Activated CD4-positive, alpha-beta T cell treated with anti-CD3 and anti-CD28 coated beads, Interleukin-2, Interleukin-6, amounts not matched to agents 100 ng/mL and 50 ng/mL, durations not matched to agents 16 hours and 8 hours (primary cell): ENCODE results near the gene RNF223.
"Not testable (repeated sequence)": the region's sequence is repeated elsewhere in the genome, so short reads cannot be mapped to it uniquely, and the experiment has no call there.

Source experiments
- DNase-seq: peaks from one replicate; pipeline ENCODE4 v3.0.0-alpha.2; 2020

The RNF223 gene

GRCh38 chr1:1041873-1042272, 32.2 kb downstream of the RNF223 start:
- DNase-seq: no peak

- no peak for DNase-seq
These were observed 33.0 kb downstream of the RNF223 start for GRCh38 chr1:1041092-1041523.

DNA sequence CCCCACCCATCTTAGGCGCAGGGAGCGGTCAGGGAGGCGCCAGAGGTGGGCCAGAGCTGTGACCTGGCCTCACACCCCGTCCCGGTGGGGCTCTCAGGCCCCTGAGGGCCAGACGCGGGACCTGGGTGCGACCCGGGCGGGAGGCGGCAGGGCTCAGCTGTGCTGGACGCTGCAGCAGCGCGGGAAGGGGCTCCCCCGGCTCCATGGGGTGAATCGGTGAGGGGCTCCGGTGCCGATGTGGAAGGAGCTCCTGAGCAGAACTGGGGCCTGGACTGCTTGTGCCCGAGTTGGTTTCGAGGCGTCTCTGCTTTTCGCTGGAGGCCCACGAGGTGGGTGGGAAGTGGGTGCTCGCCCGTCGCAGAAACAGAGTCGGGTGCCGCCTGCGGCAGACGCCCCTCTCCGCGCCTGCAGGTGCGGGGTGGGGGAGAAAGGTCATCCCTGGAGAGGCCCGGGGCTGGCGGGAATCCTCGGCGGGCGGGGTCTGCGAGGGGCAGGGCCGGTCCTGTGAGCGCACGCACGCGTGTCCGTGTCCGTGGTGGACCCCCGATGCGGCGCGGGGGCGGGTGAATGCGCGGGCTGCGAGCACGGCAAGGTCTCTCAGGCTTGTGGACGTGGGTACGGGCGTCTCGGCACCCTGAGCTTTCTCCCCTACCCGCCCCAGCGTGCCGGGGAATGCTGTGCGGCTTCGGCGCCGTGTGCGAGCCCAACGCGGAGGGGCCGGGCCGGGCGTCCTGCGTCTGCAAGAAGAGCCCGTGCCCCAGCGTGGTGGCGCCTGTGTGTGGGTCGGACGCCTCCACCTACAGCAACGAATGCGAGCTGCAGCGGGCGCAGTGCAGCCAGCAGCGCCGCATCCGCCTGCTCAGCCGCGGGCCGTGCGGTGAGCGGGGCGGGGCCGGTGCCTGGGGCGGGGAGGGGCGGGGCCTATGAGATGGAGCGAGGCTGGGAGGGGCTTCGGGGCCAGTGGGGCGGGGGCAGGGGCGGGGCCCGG, 33.8 kb downstream of the RNF223 start:
- peak; percentile 90 for DNase-seq

- DNase-seq: peak; percentile 68
These were observed 34.8 kb downstream of the RNF223 start for GRCh38 chr1:1039145-1039910.

DNA sequence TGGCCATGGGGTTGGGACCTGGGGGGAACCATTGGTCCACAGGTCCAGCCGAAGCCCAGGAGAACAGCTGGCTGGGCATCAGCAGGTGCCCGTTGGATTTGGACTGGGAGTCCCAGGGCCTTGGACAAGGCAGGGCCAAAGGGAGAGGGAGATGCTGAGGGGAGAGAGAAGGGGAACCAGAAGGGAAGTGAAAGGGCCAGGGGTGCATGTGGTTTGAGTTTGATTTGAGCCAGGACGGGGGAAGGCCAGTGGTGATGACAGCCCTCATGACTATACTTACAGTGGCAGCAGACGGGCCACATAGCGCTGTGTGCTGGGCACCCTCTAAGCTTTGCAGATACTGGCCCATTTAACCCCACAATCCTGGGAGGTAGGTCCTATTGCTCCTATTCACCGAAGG, 35.4 kb downstream of the RNF223 start:
- DNase-seq: no peak

GRCh38 chr1:1037366-1038327, 36.5 kb downstream of the RNF223 start:
- no peak for DNase-seq

- no peak for DNase-seq
These were observed 38.7 kb downstream of the RNF223 start for GRCh38 chr1:1035291-1035943.

GRCh38 chr1:1034439-1034781, 39.7 kb downstream of the RNF223 start:
- no peak for DNase-seq

DNA sequence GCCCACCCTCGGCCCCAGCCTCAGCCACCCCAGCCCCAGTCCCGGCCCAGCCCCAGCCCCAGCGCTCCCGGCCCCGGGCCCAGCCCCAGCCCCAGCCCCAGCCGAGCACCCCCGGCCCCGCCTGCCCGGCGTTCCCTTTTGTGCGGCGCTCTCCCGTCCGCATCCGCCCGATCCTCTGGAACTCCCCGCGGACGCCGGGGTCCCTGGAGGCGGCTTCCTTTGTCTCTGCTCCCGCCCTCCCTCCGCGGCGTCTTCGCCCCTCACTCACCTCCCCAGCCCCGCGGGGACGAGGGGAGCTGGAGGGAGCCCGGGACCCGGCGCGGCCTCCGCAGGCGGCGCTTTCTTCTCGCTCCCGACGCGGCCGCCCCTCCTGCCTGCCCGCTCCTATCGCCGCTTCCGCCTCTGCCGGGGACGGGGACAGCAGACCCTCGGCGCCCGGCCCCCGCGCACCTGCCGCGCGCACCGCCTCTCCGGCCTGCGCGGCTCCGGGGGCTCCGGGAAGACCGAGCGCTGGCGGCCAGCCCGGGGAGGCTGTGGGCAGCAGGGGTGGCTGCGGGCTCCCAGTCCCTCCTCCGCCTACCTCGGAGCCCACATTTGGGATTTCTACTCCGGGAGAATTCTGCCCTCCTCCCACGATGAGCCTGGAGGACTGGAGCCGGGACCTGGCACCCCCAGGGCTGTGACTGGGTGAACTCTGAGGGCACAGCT, 40.2 kb downstream of the RNF223 start:
- no peak for DNase-seq

DNA sequence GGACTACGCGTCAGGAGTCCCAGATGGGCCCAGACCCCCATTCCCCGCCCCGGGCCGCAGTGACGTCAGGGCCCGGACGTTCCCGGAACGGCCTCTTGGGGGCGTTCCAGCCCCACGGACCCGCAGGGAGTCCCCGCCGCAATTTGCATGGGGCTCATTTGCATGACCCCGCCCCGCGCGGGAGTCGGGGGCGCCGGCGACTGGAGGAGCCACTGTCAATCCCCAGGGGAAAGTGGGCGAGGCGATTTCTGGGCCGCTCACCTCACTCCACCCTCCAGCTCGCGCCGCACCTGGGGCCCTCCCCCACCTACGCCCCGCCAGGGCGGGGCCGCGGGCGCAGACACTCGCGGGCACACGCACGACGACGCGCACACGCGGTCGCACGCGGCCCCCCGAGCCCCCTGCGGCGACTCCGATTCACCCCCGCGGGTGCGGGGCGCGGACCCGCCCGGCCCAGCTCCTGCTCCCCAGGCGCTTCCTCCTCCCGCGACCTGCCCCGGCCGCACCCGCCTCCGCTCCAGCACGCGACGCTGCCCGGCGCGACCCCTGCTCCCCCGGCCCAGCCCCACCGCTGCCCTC, 41.0 kb downstream of the RNF223 start:
- peak; percentile 92 for DNase-seq

DNA sequence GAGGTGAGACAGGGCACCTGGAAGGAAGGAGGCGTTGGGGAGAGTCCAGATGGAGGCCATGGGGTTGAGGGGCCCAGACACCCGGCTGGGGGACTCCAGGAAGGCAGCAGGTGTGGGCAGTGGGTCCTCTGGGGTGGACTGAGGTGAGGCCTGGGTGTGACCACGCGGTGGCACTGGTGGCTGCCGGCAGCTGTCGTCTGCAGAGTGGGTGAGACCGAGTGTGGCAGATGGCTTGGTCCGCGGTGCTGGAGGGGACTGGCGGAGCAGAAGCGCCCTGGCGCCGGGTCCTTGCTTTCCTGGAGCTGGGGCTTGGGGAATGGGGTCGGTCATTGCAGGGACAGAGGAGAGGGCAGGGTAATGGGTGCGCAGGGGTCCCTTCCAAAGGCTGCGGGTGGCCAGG, 41.7 kb downstream of the RNF223 start:
- no peak for DNase-seq

GRCh38 chr1:1031659-1032235, 42.4 kb downstream of the RNF223 start:
- DNase-seq: no peak

DNA sequence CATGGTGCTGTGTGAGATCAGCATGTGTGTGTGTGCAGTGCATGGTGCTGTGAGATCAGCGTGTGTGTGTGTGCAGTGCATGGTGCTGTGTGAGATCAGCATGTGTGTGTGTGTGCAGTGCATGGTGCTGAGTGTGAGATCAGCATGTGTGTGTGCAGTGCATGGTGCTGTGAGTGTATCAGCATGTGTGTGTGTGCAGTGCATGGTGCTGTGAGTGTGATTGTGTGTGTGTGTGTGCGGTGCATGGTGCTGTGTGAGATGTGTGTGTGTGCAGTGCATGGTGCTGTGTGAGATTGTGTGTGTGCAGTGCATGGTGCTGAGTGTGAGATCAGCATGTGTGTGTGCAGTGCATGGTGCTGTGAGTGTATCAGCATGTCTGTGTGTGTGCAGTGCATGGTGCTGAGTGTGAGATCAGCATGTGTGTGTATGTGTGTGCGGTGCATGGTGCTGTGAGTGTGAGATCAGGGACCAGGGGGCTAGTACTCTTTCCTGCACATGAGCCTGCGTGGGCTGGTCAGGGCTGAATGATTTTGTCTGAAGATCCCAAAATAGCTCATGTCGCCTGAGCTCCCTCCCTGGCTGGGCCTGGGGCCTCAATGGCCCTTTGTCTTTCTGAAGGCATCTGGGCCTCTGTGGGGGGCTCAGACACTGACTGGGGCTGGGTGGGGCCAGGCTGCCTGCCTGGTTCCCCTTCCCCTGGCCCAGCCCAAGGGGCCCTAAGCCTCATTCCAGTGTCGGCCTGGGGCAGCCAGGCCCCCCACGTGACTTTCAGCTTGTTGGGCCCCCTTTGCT, 43.0 kb downstream of the RNF223 start:
- not testable (repeated sequence) for DNase-seq

DNA sequence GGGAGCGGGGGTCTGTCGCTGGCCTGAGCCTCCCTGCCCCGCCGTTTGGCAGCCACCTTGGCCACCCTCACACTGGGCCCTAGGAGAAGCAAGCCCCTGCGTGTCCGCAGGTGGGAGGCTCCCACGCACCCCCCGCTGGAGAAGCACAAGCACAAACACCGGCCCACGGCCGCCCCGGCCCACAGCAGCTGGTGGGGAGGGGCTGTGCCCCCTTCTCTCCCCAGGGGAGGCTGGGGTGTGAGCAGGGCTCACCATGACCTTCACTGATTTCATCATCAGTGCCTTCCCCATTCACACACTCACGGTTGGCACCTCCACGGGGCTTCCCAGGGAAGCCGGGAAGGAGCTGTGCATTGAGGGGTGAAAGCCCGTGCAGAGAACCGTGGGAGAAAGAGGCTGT, 46.3 kb downstream of the RNF223 start:
- no peak for DNase-seq

- no peak for DNase-seq
These were observed 47.3 kb downstream of the RNF223 start for GRCh38 chr1:1026599-1027413.

GRCh38 chr1:1025730-1026129, 48.4 kb downstream of the RNF223 start:
- no peak for DNase-seq

DNA sequence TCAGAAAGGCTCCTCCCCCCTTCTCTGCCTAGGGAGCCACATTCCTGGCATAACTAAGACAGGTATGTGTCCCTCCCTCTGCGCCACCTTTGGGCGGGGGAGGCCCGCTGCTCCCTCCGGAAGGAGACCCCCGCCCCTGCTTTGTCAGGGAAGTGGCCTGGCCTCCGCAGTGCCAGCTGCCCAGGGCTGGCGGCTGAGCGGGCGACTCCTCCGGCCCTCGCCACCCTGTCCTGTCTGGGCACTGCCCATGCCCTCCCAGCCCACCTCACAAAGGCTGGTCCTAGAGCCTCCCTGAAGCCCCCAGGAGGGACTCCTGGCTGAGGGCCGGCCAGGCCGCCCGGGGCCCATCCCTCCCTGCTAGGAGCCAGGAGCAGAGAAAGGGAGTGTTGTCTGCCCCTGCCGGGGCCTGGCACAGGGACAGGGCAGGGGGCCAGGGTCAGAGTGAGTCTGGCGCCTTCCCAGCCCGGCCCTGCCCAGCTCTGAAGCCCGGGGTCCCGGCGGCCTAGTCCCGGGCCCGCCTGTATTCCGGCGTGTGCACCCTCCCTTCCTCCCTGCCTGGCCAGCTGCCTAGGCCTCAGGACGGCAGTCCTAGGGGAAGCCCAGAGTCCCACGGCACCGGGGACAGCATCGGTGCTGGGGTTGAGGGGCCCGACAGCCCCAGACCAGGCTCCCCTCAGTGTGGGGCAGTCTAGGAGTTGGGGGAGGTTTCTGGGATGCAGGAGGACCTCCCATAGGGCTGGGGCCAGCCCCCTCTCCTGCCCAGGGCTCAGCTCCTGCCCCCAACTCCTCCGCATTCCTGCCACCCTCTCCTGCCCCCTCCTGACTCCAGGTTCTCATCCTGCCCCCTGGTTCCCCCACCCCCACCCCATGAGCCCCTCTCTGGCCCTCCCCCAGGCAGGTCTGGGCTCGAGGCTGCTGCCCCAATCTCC, 49.1 kb downstream of the RNF223 start:
- no peak for DNase-seq
